KOPT-K1 (cell line): ENCODE measurements around the gene LLGL2.

ENCODE experiments used
- H3K27ac ChIP-seq: fragments of 200-600 bp; sonication (generic); 2 replicates; pipeline ENCODE4 v1.5.1; 2016; ENCODE audit warnings: antibody characterized with exemption, mild to moderate bottlenecking, low read depth, low read length; ENCODE audit not compliant: poor library complexity, severe bottlenecking
- H3K36me3 ChIP-seq: fragments of 200-600 bp; sonication (generic); 2 replicates; pipeline ENCODE4 v1.5.1; 2017; ENCODE audit warnings: antibody characterized with exemption, mild to moderate bottlenecking, low read length, moderate library complexity; ENCODE audit not compliant: insufficient read depth
- H3K9me3 ChIP-seq: fragments of 200-600 bp; sonication (generic); 2 replicates; pipeline ENCODE4 v1.5.1; 2017; ENCODE audit warnings: antibody characterized with exemption, low read length, mild to moderate bottlenecking; ENCODE audit not compliant: insufficient read depth, poor library complexity, severe bottlenecking

LLGL2 gene

DNA sequence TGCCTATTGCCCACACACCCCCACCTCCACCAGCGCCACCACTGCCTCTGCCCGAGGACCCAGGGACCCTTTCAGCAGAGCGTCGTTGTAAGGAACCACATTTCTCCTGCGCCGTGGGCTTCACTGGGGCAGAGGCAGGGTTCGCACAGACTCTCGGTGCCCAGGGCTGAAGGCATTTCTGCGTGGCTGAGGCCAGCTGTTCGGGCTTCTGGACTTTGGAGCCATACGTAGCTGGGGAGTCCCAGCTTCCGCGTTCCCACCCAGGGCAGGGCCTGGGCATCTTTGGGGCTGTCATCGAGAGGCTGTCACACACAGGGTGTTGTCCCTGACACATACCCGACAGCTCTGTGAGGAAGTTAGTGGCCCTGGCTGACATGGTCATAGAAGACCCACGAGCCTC is 91.7 kb downstream of the LLGL2 start:
- no peaks in the 10 kb centered on the region for H3K36me3 ChIP-seq

DNA sequence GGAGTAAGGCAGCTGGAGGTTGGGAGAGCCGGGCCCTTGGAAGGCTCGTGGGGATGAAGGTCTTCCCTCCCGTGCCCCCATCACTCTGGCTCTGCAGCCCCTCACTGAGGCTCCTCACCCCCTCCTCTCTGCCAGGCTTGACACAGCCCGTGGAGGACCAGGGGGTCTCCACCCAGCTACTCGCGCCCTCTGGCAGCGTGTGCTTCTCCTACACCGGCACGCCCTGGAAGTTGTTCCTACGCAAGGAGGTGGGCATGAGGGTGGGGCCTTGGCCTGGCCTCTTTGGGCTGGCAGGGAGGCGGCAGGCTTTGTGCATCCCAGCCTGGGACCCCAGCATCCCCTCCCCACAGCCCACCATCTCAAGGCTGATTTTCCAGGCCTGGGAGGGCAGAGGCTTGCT is 92.2 kb downstream of the LLGL2 start:
- Histone ChIP-seq H3K27ac (no peak overlapping the region), H3K9me3 (no peaks in the 10 kb centered on the region), H3K36me3 (no peaks in the 10 kb centered on the region)

More for the DNA sequence above, 91.7 kb downstream of the LLGL2 start:
- Histone ChIP-seq H3K27ac (no peak overlapping the region), H3K9me3 (no peaks in the 10 kb centered on the region)

DNA sequence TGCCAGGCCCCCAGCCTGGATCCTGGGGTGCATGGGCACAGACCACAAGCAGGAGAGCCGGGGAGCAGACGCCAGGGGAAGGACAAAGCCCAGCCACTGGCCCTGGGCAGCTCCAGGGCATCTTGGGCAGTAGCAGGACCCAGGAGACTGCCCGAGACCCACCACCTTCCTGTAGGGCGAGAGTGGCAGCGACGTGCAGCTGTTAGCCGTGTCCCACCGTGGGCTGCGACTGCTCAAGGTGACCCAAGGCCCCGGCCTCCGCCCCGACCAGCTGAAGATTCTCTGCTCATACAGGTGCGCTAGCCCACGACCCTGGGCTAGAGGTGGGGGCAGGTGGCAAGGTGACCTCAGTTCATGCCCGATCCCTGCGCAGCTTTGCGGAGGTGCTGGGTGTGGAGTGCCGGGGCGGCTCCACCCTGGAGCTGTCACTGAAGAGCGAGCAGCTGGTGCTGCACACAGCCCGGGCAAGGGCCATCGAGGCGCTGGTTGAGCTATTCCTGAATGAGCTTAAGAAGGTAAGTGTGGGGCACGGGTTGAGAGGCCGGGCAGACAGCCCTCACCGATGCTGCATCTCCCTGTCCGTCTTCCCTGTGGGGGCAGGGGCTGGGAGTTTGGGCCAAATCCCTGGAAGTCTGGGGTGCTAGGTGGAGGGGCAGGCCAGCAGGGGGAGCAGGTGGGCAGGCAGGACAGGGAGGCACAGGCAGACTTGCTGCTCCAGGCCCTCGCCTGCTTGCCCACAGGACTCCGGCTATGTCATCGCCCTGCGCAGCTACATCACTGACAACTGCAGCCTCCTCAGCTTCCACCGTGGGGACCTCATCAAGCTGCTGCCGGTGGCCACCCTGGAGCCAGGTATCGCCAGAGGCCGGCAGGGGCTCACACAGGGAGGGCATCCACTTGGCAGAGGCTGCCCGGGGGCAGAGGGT is 94.3 kb downstream of the LLGL2 start:
- no peaks in the 10 kb centered on the region for H3K9me3 ChIP-seq
- no peak overlapping the region for H3K27ac ChIP-seq
- no peaks in the 10 kb centered on the region for H3K36me3 ChIP-seq

DNA sequence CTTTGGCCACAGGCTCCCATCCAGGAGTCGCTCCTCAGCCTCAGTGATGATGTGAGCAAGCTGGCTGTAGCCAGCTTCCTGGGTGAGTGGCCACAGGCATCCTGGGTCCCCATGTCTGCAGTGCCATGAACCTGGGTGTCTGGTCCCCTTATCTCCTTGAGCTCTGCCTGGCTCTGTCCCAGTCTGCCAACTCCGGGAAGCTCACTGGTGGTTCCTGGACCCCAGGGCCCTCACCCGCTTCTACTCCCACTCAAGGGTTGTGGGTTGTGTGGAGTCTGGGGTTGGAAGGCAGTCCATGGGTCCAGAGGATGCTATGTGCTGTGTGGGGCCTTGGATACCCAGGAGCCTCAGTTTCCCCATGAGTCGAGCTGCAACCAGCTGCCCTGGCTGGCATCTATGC is 96.0 kb downstream of the LLGL2 start:
- no peak overlapping the region for H3K27ac ChIP-seq
- H3K36me3 ChIP-seq = no peaks in the 10 kb centered on the region
- no peaks in the 10 kb centered on the region for H3K9me3 ChIP-seq

DNA sequence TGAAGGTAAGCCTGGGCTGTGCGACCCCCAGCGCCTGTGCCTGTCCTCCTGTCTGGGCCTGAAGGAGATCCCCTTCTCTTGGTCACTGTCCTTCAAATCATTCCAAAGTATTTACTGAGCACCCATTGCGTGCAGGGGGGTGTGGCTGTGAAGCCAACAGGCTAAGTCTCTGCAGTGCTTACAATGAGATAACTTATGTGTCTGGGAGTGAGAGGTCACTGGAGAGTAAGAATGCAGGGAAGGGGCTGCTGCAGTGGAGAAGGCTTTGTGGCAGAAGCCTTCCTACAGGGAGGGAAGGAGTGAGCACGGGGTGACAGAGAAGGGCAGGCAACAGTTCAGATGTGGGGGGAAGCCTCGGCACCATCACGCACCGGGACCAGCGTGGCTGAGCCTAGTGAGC is 96.6 kb downstream of the LLGL2 start:
- Histone ChIP-seq H3K36me3 (no peaks in the 10 kb centered on the region; the same call in 1 of the 2 replicates), H3K27ac (no peak overlapping the region), H3K9me3 (no peaks in the 10 kb centered on the region)

DNA sequence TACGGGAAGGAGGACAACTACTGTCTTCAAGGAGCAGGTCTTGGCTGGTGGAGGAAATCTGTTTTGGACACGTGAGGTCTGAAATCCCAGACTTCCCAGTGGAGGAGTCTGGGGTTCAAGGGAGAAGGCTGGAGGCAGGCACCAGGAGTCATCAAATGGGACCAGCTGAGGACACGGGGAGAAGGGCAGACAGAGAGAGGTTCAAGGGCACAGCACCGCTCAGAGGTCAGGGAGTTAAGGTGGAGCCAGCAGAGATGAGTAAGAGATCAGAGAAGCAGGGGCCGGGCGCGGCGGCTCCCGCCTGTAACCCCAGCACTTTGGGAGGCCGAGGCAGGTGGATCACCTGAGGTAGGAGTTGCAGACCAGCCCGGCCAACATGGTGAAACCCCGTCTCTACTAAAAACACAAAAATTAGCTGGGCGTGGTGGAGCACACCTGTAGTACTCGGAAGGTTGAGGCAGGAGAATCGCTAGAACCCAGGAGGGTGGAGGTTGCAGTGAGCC is 97.3 kb downstream of the LLGL2 start:
- Histone ChIP-seq H3K27ac (no peak overlapping the region), H3K9me3 (no peaks in the 10 kb centered on the region), H3K36me3 (peaks cover under 1% of the 10 kb centered on the region; the same call in 1 of the 2 replicates)

DNA sequence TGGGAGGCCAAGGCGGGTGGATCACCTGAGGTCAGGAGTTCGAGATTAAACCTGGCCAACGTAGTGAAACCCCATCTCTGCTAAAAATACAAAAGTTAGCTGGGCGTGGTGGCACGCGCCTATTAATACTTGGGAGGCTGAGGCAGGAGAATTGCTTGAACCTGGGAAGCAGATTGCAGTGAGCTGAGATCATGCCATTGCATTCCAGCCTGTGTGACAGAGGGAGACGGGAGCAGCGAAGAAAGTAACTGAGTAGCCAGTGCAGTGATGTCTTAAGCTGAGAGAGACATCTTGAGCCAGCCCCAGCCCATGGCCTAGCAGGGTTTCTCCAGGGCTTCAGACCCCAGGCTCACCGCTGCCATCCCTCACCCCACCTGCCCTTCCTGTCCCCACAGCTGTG is 97.9 kb downstream of the LLGL2 start:
- Histone ChIP-seq H3K27ac (no peak overlapping the region), H3K36me3 (peaks cover 6% of the 10 kb centered on the region; the same call in 1 of the 2 replicates), H3K9me3 (no peaks in the 10 kb centered on the region)

DNA sequence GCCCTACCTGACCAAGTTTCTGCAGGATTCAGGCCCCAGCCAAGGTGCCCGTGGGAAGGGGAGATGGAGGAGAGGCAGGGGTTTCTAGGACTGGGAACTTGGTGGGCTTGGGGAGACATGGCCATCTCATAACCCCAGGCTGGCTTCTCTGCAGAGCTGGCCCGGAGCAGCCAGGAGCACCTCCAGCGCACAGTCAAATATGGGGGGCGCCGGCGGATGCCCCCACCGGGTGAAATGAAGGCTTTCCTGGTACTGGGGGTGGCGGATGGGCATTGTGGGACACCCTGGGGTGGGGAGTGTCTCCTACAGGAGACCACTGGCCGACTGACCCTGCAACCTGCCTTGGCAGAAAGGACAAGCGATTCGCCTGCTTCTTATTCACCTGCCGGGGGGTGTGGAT is 98.5 kb downstream of the LLGL2 start:
- Histone ChIP-seq H3K9me3 (no peaks in the 10 kb centered on the region), H3K27ac (no peak overlapping the region), H3K36me3 (peaks cover 11% of the 10 kb centered on the region; the same call in 1 of the 2 replicates)
